Measurements from ENCODE around the gene TYRO3.

TYRO3 gene

DNA sequence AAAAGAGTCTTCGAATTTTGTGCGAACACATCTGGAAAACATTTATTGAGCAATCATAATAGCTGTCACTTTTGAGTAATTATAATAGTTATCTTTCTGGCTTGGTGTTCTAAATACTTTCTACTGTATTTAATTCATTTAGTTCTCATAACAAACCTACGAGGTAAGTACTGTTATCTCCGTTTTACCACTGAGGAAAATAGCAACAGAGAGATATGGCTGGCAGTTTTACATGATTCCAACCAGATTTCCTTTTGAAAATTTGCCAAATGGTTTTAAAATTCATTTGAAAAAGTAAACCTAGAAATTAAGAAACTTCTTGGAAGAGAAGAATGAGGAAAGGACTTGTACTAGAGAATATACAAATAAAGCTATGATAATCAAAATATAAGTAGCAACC is 63.9 kb downstream of the TYRO3 start:
- H3K27ac ChIP-seq: no peak overlapping the region
- no peak for DNase-seq (ENCODE audit: low spot score)

DNA sequence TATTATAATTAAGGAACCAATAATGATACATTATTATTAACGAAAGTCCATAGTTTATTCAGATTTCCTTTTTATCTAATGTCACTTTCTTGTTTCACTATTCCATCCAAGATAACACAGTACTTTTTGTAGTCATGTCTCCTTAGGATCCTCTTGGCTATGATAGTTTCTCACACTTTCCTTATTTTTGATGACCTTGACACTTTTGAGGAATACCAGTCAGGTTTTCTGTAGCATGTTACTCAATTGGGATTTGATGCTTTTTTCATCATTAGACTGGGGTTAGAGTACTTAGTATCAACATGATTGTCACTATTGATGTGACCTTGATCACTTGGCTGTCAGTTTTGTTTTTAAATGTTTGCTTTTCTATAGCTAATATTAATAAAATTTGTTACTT is 68.2 kb downstream of the TYRO3 start:
- DNase-seq (ENCODE audit: low spot score): no peak
- H3K4me3 ChIP-seq: no peak overlapping the region
- no peak overlapping the region for H3K27ac ChIP-seq
- TF ChIP-seq, protein P1, sequence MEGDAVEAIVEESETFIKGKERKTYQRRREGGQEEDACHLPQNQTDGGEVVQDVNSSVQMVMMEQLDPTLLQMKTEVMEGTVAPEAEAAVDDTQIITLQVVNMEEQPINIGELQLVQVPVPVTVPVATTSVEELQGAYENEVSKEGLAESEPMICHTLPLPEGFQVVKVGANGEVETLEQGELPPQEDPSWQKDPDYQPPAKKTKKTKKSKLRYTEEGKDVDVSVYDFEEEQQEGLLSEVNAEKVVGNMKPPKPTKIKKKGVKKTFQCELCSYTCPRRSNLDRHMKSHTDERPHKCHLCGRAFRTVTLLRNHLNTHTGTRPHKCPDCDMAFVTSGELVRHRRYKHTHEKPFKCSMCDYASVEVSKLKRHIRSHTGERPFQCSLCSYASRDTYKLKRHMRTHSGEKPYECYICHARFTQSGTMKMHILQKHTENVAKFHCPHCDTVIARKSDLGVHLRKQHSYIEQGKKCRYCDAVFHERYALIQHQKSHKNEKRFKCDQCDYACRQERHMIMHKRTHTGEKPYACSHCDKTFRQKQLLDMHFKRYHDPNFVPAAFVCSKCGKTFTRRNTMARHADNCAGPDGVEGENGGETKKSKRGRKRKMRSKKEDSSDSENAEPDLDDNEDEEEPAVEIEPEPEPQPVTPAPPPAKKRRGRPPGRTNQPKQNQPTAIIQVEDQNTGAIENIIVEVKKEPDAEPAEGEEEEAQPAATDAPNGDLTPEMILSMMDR (IDR thresholded peaks at IDR 0.05): no peak

More for the DNA sequence above, 63.9 kb downstream of the TYRO3 start:
- TF ChIP-seq, protein P1 (IDR thresholded peaks at IDR 0.05): no peak
- no peak overlapping the region for H3K4me3 ChIP-seq

DNA sequence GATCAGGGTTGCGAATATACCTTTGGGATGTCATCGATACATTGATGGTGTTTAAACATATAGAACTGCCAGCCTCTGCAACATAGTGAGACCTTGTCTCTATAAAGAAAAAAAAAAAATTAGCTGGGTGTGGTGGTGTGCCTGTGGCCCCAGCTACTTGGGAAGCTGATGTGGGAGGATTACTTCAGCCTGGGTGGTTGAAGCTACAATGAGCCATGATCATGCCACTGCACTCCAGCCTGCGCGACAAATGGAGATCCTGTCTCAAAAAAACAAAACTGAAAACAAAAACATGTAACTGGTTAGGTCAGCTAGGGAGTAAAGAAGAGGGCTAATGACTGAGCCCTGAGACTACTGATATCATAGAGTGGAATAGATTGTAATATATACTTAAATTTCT is 70.5 kb downstream of the TYRO3 start:
- DNase-seq (ENCODE audit: low spot score): no peak
- H3K27ac ChIP-seq: no peak overlapping the region
- no peak overlapping the region for H3K4me3 ChIP-seq
- TF ChIP-seq, protein P1 (IDR thresholded peaks at IDR 0.05): no peak

DNA sequence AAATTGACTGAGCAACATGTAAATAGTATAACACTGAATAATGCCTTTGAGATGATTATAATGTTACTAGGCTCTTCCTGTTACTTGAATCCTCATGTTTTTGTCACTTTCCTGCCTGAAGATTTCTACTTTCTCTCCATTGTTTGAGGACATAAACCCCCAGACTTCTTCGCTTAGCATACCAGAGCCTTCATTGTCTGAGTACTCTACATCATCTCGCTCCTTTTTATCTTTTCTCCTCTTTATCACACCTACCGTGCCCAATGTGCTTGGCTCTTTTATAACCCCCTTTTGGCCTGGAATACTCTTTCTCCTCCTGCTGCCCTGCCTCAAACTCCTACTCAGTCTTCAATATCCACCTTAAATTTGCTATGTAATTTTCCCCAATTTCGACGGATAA is 70.9 kb downstream of the TYRO3 start:
- Histone ChIP-seq H3K27ac (no peak overlapping the region), H3K4me3 (no peak overlapping the region)
- DNase-seq (ENCODE audit: low spot score): no peak
- TF ChIP-seq, protein P1 (IDR thresholded peaks at IDR 0.05): no peak

DNA sequence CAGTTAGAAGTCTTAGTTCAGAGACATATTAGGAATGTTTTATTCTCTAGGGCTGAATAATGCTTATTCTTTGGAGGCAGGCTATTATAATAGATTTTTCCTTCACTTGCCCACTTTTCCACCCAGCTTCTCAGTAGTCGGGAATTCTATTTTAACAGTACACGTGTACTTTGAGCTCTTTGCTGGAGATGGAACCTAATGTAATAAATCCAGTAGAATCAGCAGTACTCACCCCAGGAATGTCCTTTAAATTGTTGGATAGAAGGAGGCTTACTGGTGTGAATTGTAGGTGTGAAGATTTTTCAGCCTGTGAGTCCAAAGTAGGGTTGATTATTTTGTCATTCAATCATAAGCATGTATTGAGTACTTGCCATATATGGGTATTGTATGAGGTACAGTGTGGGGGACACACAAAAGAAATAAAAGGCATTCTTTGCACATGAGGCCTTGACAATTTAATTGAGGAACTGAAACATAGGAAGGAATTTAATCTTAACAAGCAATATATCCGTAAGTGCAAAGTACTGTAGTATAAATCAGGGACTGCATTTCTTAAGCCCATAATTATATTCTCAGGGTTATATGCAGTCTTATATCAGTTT is 71.7 kb downstream of the TYRO3 start:
- Histone ChIP-seq H3K27ac (no peak overlapping the region), H3K4me3 (no peak overlapping the region)
- no peak for DNase-seq (ENCODE audit: low spot score)
- TF ChIP-seq, protein P1 (IDR thresholded peaks at IDR 0.05): no peak

DNA sequence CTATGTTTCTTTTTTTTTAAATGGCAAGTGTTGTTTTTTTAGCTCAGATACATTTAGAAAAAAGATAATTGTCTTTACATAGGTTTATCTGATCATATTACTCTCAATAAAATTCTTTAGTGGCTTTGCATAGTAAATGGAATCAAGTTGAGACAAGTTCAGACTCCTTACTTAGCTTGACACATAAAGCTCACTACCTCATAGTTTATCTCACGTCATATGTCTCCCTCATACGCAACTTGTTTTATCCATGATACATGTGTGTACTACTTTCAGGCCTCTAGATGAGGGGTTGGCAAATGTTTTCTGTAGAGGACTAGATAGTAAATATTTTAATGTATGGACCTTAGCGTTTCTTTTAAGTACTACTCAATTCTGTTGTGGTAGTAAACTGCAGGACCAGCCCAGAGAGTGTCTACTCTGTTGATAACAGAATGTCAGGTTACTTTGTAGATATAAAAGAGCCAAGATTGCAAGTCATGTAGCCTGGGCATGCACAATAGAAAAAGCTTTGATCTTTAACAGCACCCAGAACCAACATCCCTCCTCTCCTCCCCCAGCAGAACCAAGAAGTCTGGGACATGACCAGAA is 73.0 kb downstream of the TYRO3 start:
- Histone ChIP-seq H3K27ac (no peak overlapping the region), H3K4me3 (no peak overlapping the region)
- TF ChIP-seq, protein P1 (IDR thresholded peaks at IDR 0.05): no peak
- DNase-seq (ENCODE audit: low spot score): no peak
